ENCODE results near the gene EFCAB12. TPM values are rescaled to one million over a fixed set of nuclear protein-coding genes. Genes with fewer than 3 reads are reported as not detected.
A peak's percentile ranks its signal among the peaks of the same experiment; 100 is the strongest.
"Not testable (repeated sequence)": the region's sequence is repeated elsewhere in the genome, so short reads cannot be mapped to it uniquely, and the experiment has no call there.

The EFCAB12 gene
- total RNA-seq, 2 donors from 2014 or later: 0.05 to 0.14 TPM

GRCh38 chr3:129402616-129403015 lies 25.8 kb downstream of the EFCAB12 start:
- intact Hi-C loops (cut with DNase I): no loop called here

DNA sequence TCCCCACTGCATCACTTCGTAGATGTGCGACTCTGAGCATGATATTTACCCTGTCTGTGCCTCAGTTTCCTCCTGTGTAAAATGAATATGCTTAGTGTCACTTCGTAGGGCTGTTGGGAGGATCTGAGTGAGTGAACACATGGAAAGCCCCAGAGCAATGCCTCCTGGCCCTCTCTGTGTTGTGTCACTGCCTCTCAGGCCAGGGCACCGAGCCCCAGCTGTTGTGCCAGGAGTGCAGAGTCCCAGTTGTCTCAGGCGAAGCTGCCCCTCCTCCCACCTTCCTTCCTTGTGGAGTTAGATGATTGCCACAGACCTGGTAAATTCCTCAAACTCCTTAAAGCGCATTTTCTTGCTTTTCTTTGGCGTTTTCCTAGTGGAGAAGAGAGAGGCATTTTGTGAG lies 26.2 kb downstream of the EFCAB12 start:
- intact Hi-C loops (cut with DNase I): no loop called here
- DNase-seq (ENCODE audit: low spot score): no peak

More at GRCh38 chr3:129402616-129403015, 25.8 kb downstream of the EFCAB12 start:
- no peak for DNase-seq (ENCODE audit: low spot score)

- intact Hi-C loops (cut with DNase I): no loop called here
- no peak for DNase-seq (ENCODE audit: low spot score)
Observed at GRCh38 chr3:129399895-129400357, 28.5 kb downstream of the EFCAB12 start.

GRCh38 chr3:129399145-129399894 lies 29.1 kb downstream of the EFCAB12 start:
- intact Hi-C loops (cut with DNase I): no loop called here

DNA sequence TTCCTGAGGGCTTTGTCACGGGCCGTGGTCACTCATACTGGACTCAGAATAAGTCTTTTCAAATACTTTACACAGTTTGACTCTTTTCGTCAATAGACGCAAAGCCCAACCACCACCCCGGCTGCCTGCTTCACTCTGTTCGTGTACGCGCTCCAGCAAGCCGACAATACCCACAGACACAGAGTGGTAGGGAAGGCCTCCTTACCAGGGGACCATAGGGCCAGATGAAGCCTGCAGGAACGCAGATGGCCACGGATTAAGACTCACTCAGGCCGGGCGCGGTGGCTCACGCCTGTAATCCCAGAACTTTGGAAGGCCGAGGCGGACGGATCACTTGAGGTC lies 29.7 kb downstream of the EFCAB12 start:
- intact Hi-C loops (cut with DNase I): no loop called here
- DNase-seq (ENCODE audit: low spot score): peak; percentile 80

More at GRCh38 chr3:129399145-129399894, 29.1 kb downstream of the EFCAB12 start:
- peak; percentile 89 for DNase-seq (ENCODE audit: low spot score)

DNA sequence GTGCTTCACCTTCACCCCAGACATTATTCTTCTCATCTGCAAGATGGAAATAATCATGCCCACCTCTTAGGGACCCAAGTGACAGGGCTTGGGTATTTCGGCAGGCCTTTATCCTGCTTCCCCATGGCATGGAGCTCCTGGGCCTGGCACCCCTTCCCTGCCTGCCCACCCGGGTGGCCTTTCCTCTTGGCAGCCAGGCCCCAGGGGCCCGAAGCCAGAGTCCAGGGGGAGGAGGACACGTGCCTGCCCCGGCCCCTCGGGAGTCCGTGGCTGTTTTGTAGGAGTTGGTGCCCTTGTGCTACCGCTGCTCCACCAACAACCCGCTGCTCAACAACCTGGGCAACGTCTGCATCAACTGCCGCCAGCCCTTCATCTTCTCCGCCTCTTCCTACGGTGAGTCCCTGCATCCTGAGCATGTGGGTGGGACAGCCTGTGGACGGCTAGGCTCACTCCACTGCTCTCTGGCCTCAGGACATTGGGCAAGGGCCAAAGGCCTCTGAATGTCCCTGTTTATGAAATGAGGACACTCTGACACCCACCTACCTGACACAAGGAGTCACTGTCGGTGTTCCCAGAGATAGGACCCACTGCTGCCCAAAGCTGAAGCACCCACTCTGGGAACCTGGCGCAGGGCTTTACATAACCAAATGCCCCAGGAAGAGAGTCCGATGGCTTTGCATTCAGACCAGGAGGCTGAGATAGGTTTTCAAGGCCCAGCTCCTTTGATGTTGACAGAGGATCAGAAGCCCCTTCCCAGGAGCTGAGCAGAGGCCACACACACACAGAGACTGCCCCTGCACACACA lies 34.5 kb downstream of the EFCAB12 start:
- intact Hi-C loops (cut with DNase I): not testable (repeated sequence)

DNA sequence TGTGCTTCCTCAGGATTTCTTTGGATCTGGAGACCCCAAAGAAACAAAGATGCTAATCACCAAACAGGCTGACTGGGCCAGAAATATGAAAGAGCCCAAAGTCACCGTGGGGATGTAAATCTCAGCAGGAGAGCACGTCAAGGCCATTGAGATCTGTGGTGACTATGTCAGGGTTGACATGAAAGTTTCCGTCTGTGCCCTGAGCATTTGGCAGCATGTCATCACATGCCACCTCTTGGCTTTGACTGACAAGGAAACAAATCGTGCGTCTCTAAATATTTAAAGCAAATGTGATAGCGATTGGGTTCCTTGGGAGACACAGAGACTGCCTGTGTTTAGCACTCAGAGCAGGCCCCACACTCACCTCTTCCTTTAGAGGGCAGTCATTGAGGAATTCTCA lies 35.2 kb downstream of the EFCAB12 start:
- no peak for DNase-seq (ENCODE audit: low spot score)
- intact Hi-C loops (cut with DNase I): no loop called here

More for the DNA sequence above, 34.5 kb downstream of the EFCAB12 start:
- DNase-seq (ENCODE audit: low spot score): not testable (repeated sequence)

- DNase-seq (ENCODE audit: low spot score); intact Hi-C loops (cut with DNase I): not testable (repeated sequence)
Observed at GRCh38 chr3:129392106-129392887, 36.1 kb downstream of the EFCAB12 start.

DNA sequence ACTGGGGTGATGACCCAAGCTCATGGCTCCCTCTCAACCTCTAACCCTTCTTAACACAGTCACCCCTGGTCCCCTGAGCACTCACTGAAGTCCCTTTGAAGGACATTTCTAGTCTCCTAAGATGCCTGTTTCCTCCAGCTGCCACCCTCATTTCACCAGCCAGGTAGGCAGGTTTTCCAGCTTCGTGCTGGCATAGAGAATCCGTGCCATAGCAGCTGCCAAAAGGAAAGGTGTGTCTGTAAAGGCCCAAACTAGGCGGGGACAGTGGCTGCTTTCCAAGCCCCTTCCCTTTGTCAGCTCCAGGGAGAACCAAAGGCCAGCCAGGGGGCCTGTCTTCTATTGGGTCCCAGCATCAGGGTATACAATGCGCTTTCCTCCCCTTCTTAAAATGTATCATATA lies 36.9 kb downstream of the EFCAB12 start:
- DNase-seq (ENCODE audit: low spot score); intact Hi-C loops (cut with DNase I): not testable (repeated sequence)

DNA sequence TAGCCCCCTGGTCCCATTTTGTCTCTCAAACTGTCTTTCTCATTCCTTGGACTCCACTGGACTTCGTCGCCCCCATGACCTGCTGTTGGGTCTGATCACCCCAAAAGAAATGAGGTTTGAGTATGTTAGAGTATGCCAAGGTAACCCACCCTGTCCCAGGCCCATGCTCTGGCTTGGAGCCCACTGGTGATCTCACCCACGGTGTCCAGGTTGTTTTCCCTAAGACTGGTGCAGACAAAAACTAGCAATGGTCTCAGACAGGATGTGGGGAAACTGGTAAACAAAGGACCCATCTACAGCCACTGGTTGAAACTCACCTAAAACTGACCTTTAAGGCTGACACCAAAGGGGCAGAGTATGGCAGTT lies 38.9 kb downstream of the EFCAB12 start:
- intact Hi-C loops (cut with DNase I): no loop called here
- no peak for DNase-seq (ENCODE audit: low spot score)

DNA sequence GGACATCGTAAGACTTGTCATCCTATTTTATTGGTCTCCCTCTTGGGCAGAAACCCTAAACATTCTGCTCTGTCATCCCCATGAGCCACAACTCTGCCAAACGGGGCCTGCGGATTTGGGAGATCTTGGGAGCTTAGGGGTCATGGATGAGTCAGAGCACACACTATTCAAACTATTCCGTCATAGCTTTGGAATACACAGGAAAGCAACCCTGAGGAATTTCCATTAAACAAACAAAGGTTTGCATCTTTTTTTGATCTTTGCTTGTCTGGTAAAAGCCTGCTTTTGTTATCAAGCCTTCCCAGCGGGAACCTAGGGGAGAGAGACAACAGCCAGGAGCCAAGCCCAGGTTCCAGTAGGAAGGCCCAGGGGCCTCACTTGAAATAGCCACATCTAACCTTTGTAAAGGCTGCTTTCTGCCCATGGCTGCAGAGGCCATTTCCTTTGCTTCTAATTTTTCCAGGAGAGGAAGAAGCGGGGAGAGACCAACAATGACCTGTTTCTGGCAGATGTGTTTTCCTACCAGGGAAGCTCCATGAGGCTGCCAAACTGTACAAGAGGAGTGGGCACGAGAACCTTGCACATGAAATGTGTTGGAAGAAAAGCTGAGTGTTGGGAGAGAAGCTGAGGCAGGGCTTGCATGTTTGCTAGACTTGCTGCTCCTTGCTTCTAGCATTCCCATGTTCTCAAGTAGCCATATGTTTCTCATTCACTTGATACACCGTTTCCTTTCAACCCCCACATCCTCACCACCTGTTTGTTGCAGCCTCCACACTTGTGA lies 39.5 kb downstream of the EFCAB12 start:
- intact Hi-C loops (cut with DNase I); DNase-seq (ENCODE audit: low spot score): not testable (repeated sequence)

GRCh38 chr3:129387487-129387886 lies 40.9 kb downstream of the EFCAB12 start:
- intact Hi-C loops (cut with DNase I): no loop called here
- no peak for DNase-seq (ENCODE audit: low spot score)

- DNase-seq (ENCODE audit: low spot score): no peak
- intact Hi-C loops (cut with DNase I): no loop called here
Observed at GRCh38 chr3:129386984-129387383, 41.5 kb downstream of the EFCAB12 start.

GRCh38 chr3:129385507-129385906 lies 42.9 kb downstream of the EFCAB12 start:
- intact Hi-C loops (cut with DNase I); DNase-seq (ENCODE audit: low spot score): not testable (repeated sequence)

- DNase-seq (ENCODE audit: low spot score): no peak
- intact Hi-C loops (cut with DNase I): no loop called here
Observed at GRCh38 chr3:129384594-129385323, 43.7 kb downstream of the EFCAB12 start.

- DNase-seq (ENCODE audit: low spot score); intact Hi-C loops (cut with DNase I): not testable (repeated sequence)
Observed at GRCh38 chr3:129384103-129384502, 44.3 kb downstream of the EFCAB12 start.

- DNase-seq (ENCODE audit: low spot score): no peak
- intact Hi-C loops (cut with DNase I): no loop called here
Observed at GRCh38 chr3:129383292-129383860, 45.1 kb downstream of the EFCAB12 start.

GRCh38 chr3:129382366-129382765 lies 46.1 kb downstream of the EFCAB12 start:
- intact Hi-C loops (cut with DNase I): no loop called here
- no peak for DNase-seq (ENCODE audit: low spot score)
